ENCODE results near the gene MDM1.
A peak's percentile ranks its signal among the peaks of the same experiment; 100 is the strongest.

The MDM1 gene

GRCh38 chr12:68331869-68332727, at the start of gene MDM1:
TSS of gene MDM1 (minus strand) at chr12:68332362. CDS start at chr12:68332245, 117 bp downstream.
- ATAC-seq (peak; percentile 98), DNase-seq (peak; percentile 97)

GRCh38 chr12:68381476-68382219, 49.5 kb upstream of the MDM1 start:
- ATAC-seq (no peak), DNase-seq (no peak)

- no peak for DNase-seq
- ATAC-seq: no peak
Observed at GRCh38 chr12:68378872-68379606, 46.9 kb upstream of the MDM1 start.

- no peak for ATAC-seq
- DNase-seq: no peak
Observed at GRCh38 chr12:68377881-68378280, 45.7 kb upstream of the MDM1 start.

GRCh38 chr12:68376901-68377300, 44.7 kb upstream of the MDM1 start:
- DNase-seq: no peak
- ATAC-seq: no peak

- DNase-seq: no peak
- ATAC-seq: no peak
Observed at GRCh38 chr12:68375756-68376695, 43.9 kb upstream of the MDM1 start.

- no peak for DNase-seq
- peak; percentile 78 for ATAC-seq
Observed at GRCh38 chr12:68374307-68374982, 42.3 kb upstream of the MDM1 start.

- ATAC-seq (no peak), DNase-seq (no peak)
Observed at GRCh38 chr12:68370667-68371066, 38.5 kb upstream of the MDM1 start.

- DNase-seq (no peak), ATAC-seq (no peak)
Observed at GRCh38 chr12:68370006-68370590, 37.9 kb upstream of the MDM1 start.

- DNase-seq: no peak
- no peak for ATAC-seq
Observed at GRCh38 chr12:68368327-68368726, 36.2 kb upstream of the MDM1 start.

GRCh38 chr12:68367903-68368302, 35.7 kb upstream of the MDM1 start:
- ATAC-seq (no peak), DNase-seq (no peak)

- DNase-seq: no peak
- ATAC-seq: no peak
Observed at GRCh38 chr12:68367116-68367515, 35.0 kb upstream of the MDM1 start.

GRCh38 chr12:68364893-68365725, 32.9 kb upstream of the MDM1 start:
- peak; percentile 97 for ATAC-seq
- DNase-seq: peak; percentile 87

- ATAC-seq (no peak), DNase-seq (no peak)
Observed at GRCh38 chr12:68364328-68364727, 32.2 kb upstream of the MDM1 start.

- ATAC-seq: no peak
- no peak for DNase-seq
Observed at GRCh38 chr12:68361953-68362352, 29.8 kb upstream of the MDM1 start.

GRCh38 chr12:68359674-68360073, 27.5 kb upstream of the MDM1 start:
- ATAC-seq (no peak), DNase-seq (no peak)

- peak; percentile 76 for ATAC-seq
- DNase-seq: peak; percentile 55
Observed at GRCh38 chr12:68358532-68359485, 26.6 kb upstream of the MDM1 start.

GRCh38 chr12:68356986-68357385, 24.8 kb upstream of the MDM1 start:
- DNase-seq (no peak), ATAC-seq (no peak)
